ENCODE results near the gene KIF23. TPM values are rescaled to one million over a fixed set of nuclear protein-coding genes. Genes with fewer than 3 reads are reported as not detected.

The KIF23 gene
- polyA plus RNA-seq, 1 of the 3 experiments (the other 2 are of a cell fraction), result 25.8 TPM

DNA sequence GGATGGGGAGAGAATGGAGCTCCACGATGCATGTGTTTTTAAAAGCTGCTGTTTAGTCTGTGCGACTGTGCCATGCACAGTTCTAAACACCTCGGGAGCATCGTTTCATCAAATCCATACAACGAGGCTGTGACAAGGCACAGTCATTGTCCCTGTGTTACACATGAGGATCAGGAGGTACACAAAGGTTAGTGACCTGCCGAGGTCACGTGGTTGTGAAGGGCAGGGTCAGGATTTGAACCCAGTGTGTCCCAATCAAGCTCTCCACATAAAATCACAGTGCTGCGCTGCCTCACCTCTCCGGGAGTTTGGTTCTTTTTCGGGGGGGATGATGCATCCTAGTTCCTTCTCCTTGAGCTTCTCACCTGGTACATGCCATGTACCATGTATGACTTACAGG is 18.7 kb upstream of the KIF23 start (continued):
- TF ChIP-seq, protein P1, sequence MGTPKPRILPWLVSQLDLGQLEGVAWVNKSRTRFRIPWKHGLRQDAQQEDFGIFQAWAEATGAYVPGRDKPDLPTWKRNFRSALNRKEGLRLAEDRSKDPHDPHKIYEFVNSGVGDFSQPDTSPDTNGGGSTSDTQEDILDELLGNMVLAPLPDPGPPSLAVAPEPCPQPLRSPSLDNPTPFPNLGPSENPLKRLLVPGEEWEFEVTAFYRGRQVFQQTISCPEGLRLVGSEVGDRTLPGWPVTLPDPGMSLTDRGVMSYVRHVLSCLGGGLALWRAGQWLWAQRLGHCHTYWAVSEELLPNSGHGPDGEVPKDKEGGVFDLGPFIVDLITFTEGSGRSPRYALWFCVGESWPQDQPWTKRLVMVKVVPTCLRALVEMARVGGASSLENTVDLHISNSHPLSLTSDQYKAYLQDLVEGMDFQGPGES (IDR thresholded peaks at IDR 0.05; ENCODE audit: low read depth, low read length), result no peak
- TF ChIP-seq, protein P2, sequence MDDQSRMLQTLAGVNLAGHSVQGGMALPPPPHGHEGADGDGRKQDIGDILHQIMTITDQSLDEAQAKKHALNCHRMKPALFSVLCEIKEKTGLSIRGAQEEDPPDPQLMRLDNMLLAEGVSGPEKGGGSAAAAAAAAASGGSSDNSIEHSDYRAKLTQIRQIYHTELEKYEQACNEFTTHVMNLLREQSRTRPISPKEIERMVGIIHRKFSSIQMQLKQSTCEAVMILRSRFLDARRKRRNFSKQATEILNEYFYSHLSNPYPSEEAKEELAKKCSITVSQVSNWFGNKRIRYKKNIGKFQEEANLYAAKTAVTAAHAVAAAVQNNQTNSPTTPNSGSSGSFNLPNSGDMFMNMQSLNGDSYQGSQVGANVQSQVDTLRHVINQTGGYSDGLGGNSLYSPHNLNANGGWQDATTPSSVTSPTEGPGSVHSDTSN (IDR thresholded peaks at IDR 0.05), result no peak
- TF ChIP-seq, protein P3, sequence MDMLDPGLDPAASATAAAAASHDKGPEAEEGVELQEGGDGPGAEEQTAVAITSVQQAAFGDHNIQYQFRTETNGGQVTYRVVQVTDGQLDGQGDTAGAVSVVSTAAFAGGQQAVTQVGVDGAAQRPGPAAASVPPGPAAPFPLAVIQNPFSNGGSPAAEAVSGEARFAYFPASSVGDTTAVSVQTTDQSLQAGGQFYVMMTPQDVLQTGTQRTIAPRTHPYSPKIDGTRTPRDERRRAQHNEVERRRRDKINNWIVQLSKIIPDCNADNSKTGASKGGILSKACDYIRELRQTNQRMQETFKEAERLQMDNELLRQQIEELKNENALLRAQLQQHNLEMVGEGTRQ (IDR thresholded peaks at IDR 0.05; ENCODE audit: borderline replicate concordance, low read depth, low read length), result no peak
- TF ChIP-seq NRF1 (IDR thresholded peaks at IDR 0.05; ENCODE audit: low read depth, low read length), result no peak
- no peak for TF ChIP-seq FOXJ3 (CRISPR knock-in tag; IDR thresholded peaks at IDR 0.05)
- no peak for TF ChIP-seq YY1 (IDR thresholded peaks at IDR 0.05; ENCODE audit: low read depth)

DNA sequence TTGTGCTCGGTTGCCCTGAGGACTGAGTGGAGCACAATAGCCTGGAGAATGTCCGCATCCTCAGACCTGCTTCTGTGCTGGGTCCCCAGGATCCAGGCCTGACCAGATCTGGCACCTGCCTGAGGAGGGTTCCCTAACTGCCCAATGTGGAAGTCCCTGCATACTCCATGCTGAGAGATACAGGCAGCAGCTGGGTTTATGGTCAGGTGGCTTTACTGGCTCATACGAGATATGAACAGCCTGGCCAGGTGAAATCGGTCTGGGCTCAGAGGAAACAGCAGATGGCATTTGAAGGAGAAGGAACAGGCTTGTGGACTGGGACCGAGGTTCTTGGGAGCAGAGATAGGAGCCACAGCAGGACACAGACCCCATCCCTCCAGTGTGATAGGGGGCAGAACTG is 18.2 kb upstream of the KIF23 start:
- CTCF ChIA-PET, result interaction anchor here (1.5 to 7.0 kb wide), 7 partner anchors 9 to 338 kb away, joined by 5 to 96 read pairs (median 24); partner anchors contain the start of gene GLCE
- H2AFZ ChIP-seq (ENCODE audit: low read depth), result no peak overlapping the region
- no peak overlapping the region for H3K27ac ChIP-seq (ENCODE audit: low read depth in 2 of 2, low read length in 1 of 2)
- no peaks in the 10 kb centered on the region for H4K20me1 ChIP-seq (ENCODE audit: insufficient read depth)
- H3K79me2 ChIP-seq (ENCODE audit: insufficient read depth), result peaks cover 4% of the 10 kb centered on the region; the same call in 1 of the 2 replicates
- no peaks in the 10 kb centered on the region for H3K9me2 ChIP-seq
- H3K27me3 ChIP-seq (ENCODE audit: insufficient read depth), result no peaks in the 10 kb centered on the region
- peaks cover 5 to 8% of the 10 kb centered on the region in 2 experiments; a peak in 2 of 4 replicates for H3K4me1 ChIP-seq (ENCODE audit: control insufficient read depth in 1 of 2, insufficient read depth in 2 of 2, low read depth in 1 of 2, low read length in 1 of 2)
- H3K9ac ChIP-seq, result no peak overlapping the region
- no peak for DNase-seq
- peaks cover 6% of the 10 kb centered on the region for H3F3A ChIP-seq (replicated peaks; ENCODE audit: insufficient read depth)
- no peaks in the 10 kb centered on the region for H3K36me3 ChIP-seq (replicated peaks in 1 of 2; ENCODE audit: control insufficient read depth in 1 of 2, insufficient read depth in 2 of 2, low read length in 1 of 2)
- no peak overlapping the region for H3K4me2 ChIP-seq
- H3K4me3 ChIP-seq (ENCODE audit: low read depth in 2 of 2, low read length in 1 of 2), result no peak overlapping the region
- no peaks in the 10 kb centered on the region for H3K9me3 ChIP-seq
- WGBS (ENCODE audit: low lambda C conversion rate), result 94% methylated on average over 5 of the region's 5 CpGs
- POLR2A ChIA-PET, result no interaction called here
- TF ChIP-seq, protein P4, sequence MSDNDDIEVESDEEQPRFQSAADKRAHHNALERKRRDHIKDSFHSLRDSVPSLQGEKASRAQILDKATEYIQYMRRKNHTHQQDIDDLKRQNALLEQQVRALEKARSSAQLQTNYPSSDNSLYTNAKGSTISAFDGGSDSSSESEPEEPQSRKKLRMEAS (IDR thresholded peaks at IDR 0.05; ENCODE audit: low read depth), result no peak
- TF ChIP-seq SMC3 (IDR thresholded peaks at IDR 0.05; ENCODE audit: low read depth, low read length) (no peak), NRF1 (IDR thresholded peaks at IDR 0.05; ENCODE audit: low read depth, low read length) (no peak), SIN3A (IDR thresholded peaks at IDR 0.05; ENCODE audit: borderline replicate concordance, low read depth, low read length) (no peak), FOXJ3 (CRISPR knock-in tag; IDR thresholded peaks at IDR 0.05) (no peak), NFIC (IDR thresholded peaks at IDR 0.05; ENCODE audit: borderline replicate concordance) (no peak), FOXM1 (IDR thresholded peaks at IDR 0.05; ENCODE audit: low read depth) (no peak), POLR2AphosphoS5 (IDR thresholded peaks at IDR 0.05; ENCODE audit: low read depth, low read length) (no peak), RFX5 (IDR thresholded peaks at IDR 0.05; ENCODE audit: low read length) (no peak), GABPA (IDR thresholded peaks at IDR 0.05; ENCODE audit: low read depth) (no peak), EP300 (IDR thresholded peaks at IDR 0.05; ENCODE audit: borderline replicate concordance in 1 of 2, low read depth in 1 of 2, low read length in 1 of 2) (no peak)
- TF ChIP-seq, protein P5, sequence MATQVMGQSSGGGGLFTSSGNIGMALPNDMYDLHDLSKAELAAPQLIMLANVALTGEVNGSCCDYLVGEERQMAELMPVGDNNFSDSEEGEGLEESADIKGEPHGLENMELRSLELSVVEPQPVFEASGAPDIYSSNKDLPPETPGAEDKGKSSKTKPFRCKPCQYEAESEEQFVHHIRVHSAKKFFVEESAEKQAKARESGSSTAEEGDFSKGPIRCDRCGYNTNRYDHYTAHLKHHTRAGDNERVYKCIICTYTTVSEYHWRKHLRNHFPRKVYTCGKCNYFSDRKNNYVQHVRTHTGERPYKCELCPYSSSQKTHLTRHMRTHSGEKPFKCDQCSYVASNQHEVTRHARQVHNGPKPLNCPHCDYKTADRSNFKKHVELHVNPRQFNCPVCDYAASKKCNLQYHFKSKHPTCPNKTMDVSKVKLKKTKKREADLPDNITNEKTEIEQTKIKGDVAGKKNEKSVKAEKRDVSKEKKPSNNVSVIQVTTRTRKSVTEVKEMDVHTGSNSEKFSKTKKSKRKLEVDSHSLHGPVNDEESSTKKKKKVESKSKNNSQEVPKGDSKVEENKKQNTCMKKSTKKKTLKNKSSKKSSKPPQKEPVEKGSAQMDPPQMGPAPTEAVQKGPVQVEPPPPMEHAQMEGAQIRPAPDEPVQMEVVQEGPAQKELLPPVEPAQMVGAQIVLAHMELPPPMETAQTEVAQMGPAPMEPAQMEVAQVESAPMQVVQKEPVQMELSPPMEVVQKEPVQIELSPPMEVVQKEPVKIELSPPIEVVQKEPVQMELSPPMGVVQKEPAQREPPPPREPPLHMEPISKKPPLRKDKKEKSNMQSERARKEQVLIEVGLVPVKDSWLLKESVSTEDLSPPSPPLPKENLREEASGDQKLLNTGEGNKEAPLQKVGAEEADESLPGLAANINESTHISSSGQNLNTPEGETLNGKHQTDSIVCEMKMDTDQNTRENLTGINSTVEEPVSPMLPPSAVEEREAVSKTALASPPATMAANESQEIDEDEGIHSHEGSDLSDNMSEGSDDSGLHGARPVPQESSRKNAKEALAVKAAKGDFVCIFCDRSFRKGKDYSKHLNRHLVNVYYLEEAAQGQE (IDR thresholded peaks at IDR 0.05; ENCODE audit: low read depth, low read length), result no peak
